Posterior vena cava (tissue), 2 donors: ENCODE measurements around the gene ARRDC3. TPM values are rescaled to one million over a fixed set of nuclear protein-coding genes. Genes with fewer than 3 reads are reported as not detected.

Experiments used
- DNase-seq: peaks from one replicate; pipeline ENCODE4 v3.0.0-alpha.2; 2020; ENCODE audit warnings: low spot score
- intact Hi-C, 2 donors: fragments of 100-400 bp; cut with DNase I; formaldehyde crosslinking; loops; one replicate each; pipeline versions ENCODE4 v1.14.1 to v1.14.2; 2022 to 2023
- long read RNA-seq, 2 donors: library from polyadenylated mRNA; unstranded; transcript quantifications; one replicate each; pipeline ENCODE4 v2.0.0, GENCODE V29; 2020 to 2021
- total RNA-seq, 2 donors: library from RNA; stranded (reverse); fragmentation: NEBNext Ultra II Directional; extraction: Animal tissue kit (Norgen Biotek cat#: 25700); gene quantifications; one replicate each; pipeline ENCODE4 v1.2.1, GENCODE V29; 2021
- donor health status: DM: yes; HTN: yes; CAD: no.
- donor health status: DM: yes; HTN: yes; CAD: no.

The ARRDC3 gene, protein sequence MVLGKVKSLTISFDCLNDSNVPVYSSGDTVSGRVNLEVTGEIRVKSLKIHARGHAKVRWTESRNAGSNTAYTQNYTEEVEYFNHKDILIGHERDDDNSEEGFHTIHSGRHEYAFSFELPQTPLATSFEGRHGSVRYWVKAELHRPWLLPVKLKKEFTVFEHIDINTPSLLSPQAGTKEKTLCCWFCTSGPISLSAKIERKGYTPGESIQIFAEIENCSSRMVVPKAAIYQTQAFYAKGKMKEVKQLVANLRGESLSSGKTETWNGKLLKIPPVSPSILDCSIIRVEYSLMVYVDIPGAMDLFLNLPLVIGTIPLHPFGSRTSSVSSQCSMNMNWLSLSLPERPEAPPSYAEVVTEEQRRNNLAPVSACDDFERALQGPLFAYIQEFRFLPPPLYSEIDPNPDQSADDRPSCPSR
- 10 to 100 TPM; 45.4 to 80.2 TPM for total RNA-seq
- long read RNA-seq, donor 1, full-length matches to known transcripts, result 9 of 18 reads
- long read RNA-seq, donor 1, partial matches to known transcripts, result 3 of 18 reads
- long read RNA-seq, donor 1, other reads (novel, unspliced or antisense), result 6 of 18 reads
- long read RNA-seq, donor 2, full-length matches to known transcripts, result 2 of 7 reads
- long read RNA-seq, donor 2, partial matches to known transcripts, result 2 of 7 reads
- long read RNA-seq, donor 2, other reads (novel, unspliced or antisense), result 3 of 7 reads

GRCh38 chr5:91383027-91383955 is at the start of gene ARRDC3:
TSS of gene ARRDC3 (minus strand) at chr5:91383317. CDS start at chr5:91383092, 225 bp downstream.
- DNase-seq, result peak; percentile 98
- intact Hi-C loops, result loop anchor here (5.0 to 10.0 kb wide), 4 partner anchors 98 to 281 kb away; no protein-coding TSS in a partner anchor

DNA sequence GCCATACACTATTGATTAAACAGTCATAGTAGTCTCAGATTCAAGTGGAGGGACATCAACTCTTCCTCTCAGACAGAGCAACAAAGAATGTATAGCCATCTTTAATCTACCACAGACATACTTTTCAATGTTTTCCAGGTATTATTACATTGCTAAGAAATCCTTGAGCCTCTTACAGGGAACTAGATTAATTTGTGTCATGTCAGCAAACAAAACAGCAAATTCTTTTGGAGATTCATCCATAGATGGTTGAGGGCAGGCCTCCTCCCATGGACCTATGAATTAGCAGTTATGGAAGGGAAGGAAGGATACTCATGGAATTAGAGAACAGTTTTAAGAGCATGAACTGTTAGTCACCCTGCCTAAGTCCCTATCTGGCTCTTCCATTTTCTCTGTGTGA is 47.8 kb upstream of the ARRDC3 start:
- no peak for DNase-seq
- intact Hi-C loops, result no loop called here

- intact Hi-C loops, result no loop called here
- DNase-seq, result no peak
Observed at GRCh38 chr5:91424638-91425436, 41.7 kb upstream of the ARRDC3 start.

DNA sequence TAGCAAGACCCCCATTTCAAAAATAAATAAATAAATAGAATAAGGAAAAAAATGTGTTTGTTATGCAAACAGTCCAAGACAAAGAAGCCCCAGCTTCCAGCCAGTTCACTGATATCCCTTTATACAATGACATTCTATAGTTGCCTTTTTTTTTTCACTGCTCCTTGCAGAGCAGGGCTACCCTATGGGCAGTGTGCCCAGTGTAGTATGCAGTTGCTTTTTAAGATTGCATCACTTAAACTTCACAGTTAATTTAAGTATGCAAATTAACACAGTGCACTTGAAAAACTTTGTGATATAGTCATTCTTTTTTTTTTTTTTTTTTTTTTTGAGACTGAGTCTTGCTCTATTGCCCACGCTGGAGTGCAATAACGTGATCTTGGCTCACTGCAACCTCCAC is 40.8 kb upstream of the ARRDC3 start:
- intact Hi-C loops, result no loop called here
- DNase-seq, result no peak

- no peak for DNase-seq
- intact Hi-C loops, result no loop called here
Observed at GRCh38 chr5:91420879-91421278, 37.8 kb upstream of the ARRDC3 start.

DNA sequence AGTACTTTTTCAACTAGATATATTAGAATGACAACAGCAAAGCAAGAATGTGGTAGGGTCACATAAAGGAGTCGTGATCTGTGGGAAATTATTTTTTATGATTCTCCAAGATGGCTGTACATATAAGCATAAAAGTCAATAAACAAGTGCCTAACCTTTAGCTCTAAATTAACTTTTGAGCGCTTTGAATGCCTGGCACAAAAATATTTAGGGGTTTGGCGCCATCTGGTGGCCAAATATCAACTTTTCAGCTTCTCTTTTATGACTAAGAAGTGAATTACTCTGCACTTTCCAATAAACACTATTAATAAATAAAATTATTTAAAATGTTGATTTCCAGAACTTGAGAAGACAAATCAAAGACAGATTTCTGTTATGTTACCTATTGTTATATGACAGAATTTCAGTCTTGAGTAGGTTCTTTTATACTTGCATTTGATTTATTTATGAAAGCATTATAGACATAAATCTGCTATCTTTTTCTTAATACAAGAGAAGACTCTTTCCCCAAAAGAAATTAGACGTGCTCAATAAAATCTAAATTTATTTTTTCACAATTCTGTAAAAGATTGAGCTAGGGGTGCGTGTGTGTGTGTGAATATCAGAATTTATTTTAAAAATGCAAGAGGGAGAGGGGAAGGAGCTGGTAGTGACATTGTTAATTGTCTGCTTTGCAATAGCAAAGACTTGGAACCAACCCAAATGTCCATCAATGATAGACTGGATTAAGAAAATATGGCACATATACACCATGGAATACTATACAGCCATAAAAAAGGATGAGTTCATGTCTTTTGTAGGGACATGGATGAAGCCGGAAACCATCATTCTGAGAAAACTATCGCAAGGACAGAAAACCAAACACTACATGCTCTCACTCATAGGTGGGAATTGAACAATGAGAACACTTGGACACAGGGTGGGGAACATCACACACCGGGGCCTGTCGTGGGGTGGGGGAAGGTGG is 36.7 kb upstream of the ARRDC3 start:
- intact Hi-C loops, result loop anchor here in 1 of 2 donors (5.0 to 10.0 kb wide), 2 partner anchors 485 to 553 kb away; no protein-coding TSS in a partner anchor
- DNase-seq, result peak; percentile 81

- intact Hi-C loops, result loop anchor here in 1 of 2 donors (5.0 to 10.0 kb wide), 2 partner anchors 484 to 552 kb away; no protein-coding TSS in a partner anchor
- DNase-seq, result no peak
Observed at GRCh38 chr5:91419136-91419535, 36.0 kb upstream of the ARRDC3 start.

GRCh38 chr5:91418158-91418557 is 35.0 kb upstream of the ARRDC3 start:
- no peak for DNase-seq

DNA sequence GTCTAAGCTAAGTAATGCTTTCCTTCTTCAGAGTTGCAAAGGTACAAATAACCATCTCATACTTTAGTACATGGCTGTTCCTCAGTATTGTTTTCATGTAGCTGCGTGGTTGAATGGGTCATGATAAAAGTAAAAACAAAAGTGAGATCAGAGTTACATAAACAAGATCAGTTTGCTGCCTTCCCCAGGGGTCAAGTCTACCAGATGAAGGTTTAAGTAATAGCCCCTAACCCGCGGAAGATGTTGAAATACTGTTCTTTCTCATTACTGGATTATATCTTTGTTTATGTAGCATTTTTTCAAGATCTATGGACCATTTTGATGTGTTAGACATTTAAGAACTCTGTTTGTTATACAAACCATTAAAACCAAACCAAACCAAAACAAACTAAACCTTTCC is 34.1 kb upstream of the ARRDC3 start:
- no peak for DNase-seq
- intact Hi-C loops, result loop anchor here in 1 of 2 donors (5.0 to 10.0 kb wide), 2 partner anchors 482 to 550 kb away; no protein-coding TSS in a partner anchor

More at GRCh38 chr5:91418158-91418557, 35.0 kb upstream of the ARRDC3 start:
- intact Hi-C loops, result loop anchor here in 1 of 2 donors (5.0 to 10.0 kb wide), 2 partner anchors 483 to 551 kb away; no protein-coding TSS in a partner anchor

DNA sequence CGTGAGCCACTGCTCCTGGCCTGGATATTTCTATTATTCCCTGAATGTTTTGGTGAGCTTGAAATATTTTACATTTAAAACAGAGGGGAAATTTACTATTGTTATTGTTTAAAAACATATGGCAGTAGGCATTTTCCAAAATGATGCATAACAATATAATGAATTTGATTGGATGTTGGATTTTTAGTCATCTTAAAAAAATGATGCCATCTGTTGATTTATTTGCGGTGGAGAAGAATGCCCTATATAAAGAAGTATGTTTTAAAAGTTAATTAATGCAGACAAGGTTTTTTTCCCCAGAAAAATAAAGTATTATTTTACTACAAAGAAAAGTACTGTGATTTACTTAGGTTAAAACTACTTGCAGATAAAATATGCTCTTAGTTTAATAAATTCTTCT is 33.4 kb upstream of the ARRDC3 start:
- DNase-seq, result no peak
- intact Hi-C loops, result loop anchor here in 1 of 2 donors (5.0 to 10.0 kb wide), 2 partner anchors 482 to 549 kb away; no protein-coding TSS in a partner anchor

GRCh38 chr5:91409304-91409703 is 26.2 kb upstream of the ARRDC3 start:
- intact Hi-C loops, result no loop called here

GRCh38 chr5:91408710-91409109 is 25.6 kb upstream of the ARRDC3 start:
- DNase-seq, result no peak
- intact Hi-C loops, result no loop called here

More at GRCh38 chr5:91409304-91409703, 26.2 kb upstream of the ARRDC3 start:
- no peak for DNase-seq

- DNase-seq, result no peak
- intact Hi-C loops, result no loop called here
Observed at GRCh38 chr5:91407204-91407603, 24.1 kb upstream of the ARRDC3 start.

DNA sequence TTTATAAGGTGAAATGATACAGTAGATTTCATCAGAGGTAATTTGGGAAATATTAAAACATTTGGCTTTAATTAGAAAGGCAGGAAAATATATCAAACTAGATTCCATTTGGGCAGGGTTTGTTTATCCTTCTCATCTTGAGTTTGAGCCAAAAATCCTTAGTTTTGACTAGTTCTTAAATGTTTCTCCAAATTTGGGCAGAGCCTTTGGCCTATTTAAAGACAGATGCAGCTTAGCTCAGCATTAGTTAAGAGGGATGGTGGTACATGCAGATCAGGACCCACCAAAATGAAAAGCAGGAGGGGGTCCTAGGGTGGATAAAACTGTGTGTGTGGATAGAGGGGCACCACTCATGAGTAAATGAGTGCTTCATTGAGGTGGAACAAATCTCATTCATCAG is 20.3 kb upstream of the ARRDC3 start:
- intact Hi-C loops, result no loop called here
- no peak for DNase-seq

DNA sequence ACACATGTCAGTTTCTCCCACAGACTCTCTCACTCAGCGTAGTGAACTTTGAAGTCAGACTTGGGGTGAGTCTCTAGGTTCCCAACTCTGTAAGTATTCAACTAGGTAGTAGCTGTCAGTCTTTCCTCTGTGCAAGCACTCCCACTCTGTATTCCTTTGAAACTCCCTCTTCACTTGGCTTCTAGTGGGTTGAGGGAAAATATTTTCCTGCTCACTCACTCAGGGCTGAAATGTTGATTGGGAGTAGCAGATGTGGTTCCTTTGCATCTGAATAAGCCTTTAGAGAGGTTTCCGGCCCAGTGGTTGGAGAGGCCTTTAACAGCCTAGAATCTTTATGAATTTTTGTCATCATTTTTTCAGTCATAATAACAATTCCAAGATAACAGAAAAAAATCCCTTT is 18.1 kb upstream of the ARRDC3 start:
- no peak for DNase-seq
- intact Hi-C loops, result no loop called here

GRCh38 chr5:91397791-91398190 is 14.7 kb upstream of the ARRDC3 start:
- no peak for DNase-seq
- intact Hi-C loops, result no loop called here

DNA sequence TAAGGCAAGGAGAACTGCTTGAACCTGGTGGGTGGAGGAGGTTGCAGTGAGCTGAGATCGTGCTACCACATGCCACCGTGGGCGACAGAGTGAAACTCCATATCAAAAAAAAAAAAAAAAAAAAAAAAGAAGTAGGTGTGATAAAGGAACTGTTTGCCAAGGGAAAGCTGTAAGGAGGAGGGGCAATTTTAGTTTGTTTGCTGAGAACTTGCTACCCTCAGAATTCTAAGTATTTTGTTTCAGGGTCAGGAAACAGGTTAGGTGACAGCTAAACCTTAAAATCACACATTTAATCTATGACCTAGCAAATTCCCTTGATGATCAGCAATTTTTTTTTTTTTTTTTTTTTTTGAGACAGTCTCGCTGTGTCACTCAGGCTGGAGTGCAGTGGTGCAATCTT is 7.2 kb upstream of the ARRDC3 start:
- intact Hi-C loops, result no loop called here
- no peak for DNase-seq
